HCT116 (cell line): Measurements from ENCODE around the gene COL20A1. TPM values are rescaled to one million over a fixed set of nuclear protein-coding genes. Genes with fewer than 3 reads are reported as not detected.

Source experiments
- ATAC-seq: fragments of 200-7000 bp; cut with Tn5 transposase; 2 replicates; pipeline ENCODE4 v1.9.1; 2020; ENCODE audit warnings: mild to moderate bottlenecking, moderate library complexity
- BruUV-seq: library from RNA; stranded (reverse); fragments of 400-500 nt; replicated peaks from 2 replicates; lab custom pipeline; 2021; lab: Mats Ljungman, UMichigan
- CTCF ChIA-PET: fragments of 300-600 bp; sonication (Branson Sonifier 250); formaldehyde crosslinking; loops from one replicate; lab custom pipeline; 2021; ENCODE audit warnings: antibody characterized with exemption; lab: Charles Lee
- POLR2A ChIA-PET: fragments of 300-600, 350-600 bp; sonication (Branson Sonifier 250); formaldehyde crosslinking; loops from one replicate; lab custom pipeline; 2021; ENCODE audit warnings: antibody characterized with exemption; lab: Charles Lee
- RAD21 ChIA-PET, 2 experiments: fragments of 300-600 bp; sonication (Branson Sonifier 250); formaldehyde crosslinking; loops; one replicate each; lab custom pipeline; 2023; ENCODE audit warnings: low total read pairs in 2 of 2; ENCODE audit not compliant: uncharacterized antibody in 2 of 2, unreplicated experiment in 2 of 2, low non-redundant PET in 1 of 2; lab: Charles Lee
- DNase-seq: peaks from one replicate; pipeline ENCODE4 v3.0.0-alpha.2; 2010; ENCODE audit warnings: low read depth, low spot score
- H2AFZ ChIP-seq: fragments of 200-600 bp; shearing (Covaris generic), sonication (generic); 2 replicates; pipeline ENCODE4 v1.6.1; 2017; ENCODE audit warnings: low read depth, mixed run types, mixed read lengths, antibody characterized with exemption, low read length; ENCODE audit not compliant: poor library complexity, severe bottlenecking
- H3K27ac ChIP-seq: 2 replicates; pipeline ENCODE4 v1.5.1; 2012; ENCODE audit warnings: low read depth, low read length
- H3K27me3 ChIP-seq: fragments of 200-600 bp; sonication (generic); 2 replicates; pipeline ENCODE4 v1.6.1; 2016; ENCODE audit warnings: mixed run types, low read length, mixed read lengths; ENCODE audit not compliant: insufficient read depth
- H3K36me3 ChIP-seq, 2 experiments: fragments of 200-500 bp in 1 of 2; fragments of 200-600 bp in 1 of 2; sonication (Bioruptor generic) in 1 of 2; sonication (generic) in 1 of 2; 2 replicates each; pipeline versions ENCODE4 v1.5.1 to v1.6.1; 2014 to 2016; ENCODE audit warnings: low read length in 2 of 2, inconsistent platforms in 1 of 2, mixed read lengths in 1 of 2, mixed run types in 1 of 2; ENCODE audit not compliant: insufficient read depth in 2 of 2, control insufficient read depth in 1 of 2
- H3K4me1 ChIP-seq, 2 experiments: fragments of 200-600 bp in 1 of 2; sonication (generic) in 1 of 2; 2 replicates each; pipeline versions ENCODE4 v1.5.1 to v1.6.1; 2012 to 2017; ENCODE audit warnings: low read length in 2 of 2, inconsistent platforms in 1 of 2, mild to moderate bottlenecking in 1 of 2, mixed read lengths in 1 of 2, mixed run types in 1 of 2, moderate library complexity in 1 of 2; ENCODE audit not compliant: insufficient read depth in 2 of 2, control insufficient read depth in 1 of 2
- H3K4me2 ChIP-seq: fragments of 200-600 bp; sonication (generic); 2 replicates; pipeline ENCODE4 v1.6.1; 2017; ENCODE audit warnings: mixed run types, low read length, mixed read lengths
- H3K4me3 ChIP-seq, 2 experiments: fragments of 200-600 bp in 1 of 2; sonication (generic) in 1 of 2; replicated peaks in 1 of 2; 2 replicates each; pipeline ENCODE4 v1.5.1; 2011 to 2016; ENCODE audit warnings: low read length in 2 of 2, control low read depth in 1 of 2, low read depth in 1 of 2, mild to moderate bottlenecking in 1 of 2, mixed read lengths in 1 of 2, mixed run types in 1 of 2
- H3K79me2 ChIP-seq: fragments of 200-600 bp; sonication (generic); 2 replicates; pipeline ENCODE4 v1.6.1; 2017; ENCODE audit warnings: mild to moderate bottlenecking, mixed run types, low read length, moderate library complexity, mixed read lengths; ENCODE audit not compliant: insufficient read depth
- H3K9ac ChIP-seq: fragments of 200-600 bp; sonication (generic); 2 replicates; pipeline ENCODE4 v1.6.1; 2016; ENCODE audit warnings: low read length, mixed read lengths
- H3K9me2 ChIP-seq: fragments of 200-600 bp; sonication (generic), shearing (Covaris generic); 2 replicates; pipeline ENCODE4 v1.6.1; 2017; ENCODE audit warnings: mixed run types, mild to moderate bottlenecking, moderate library complexity; ENCODE audit not compliant: insufficient read depth
- H3K9me3 ChIP-seq, 2 experiments: fragments of 200-500 bp in 1 of 2; fragments of 200-600 bp in 1 of 2; sonication (Bioruptor generic) in 1 of 2; sonication (generic) in 1 of 2; 2 replicates each; pipeline ENCODE4 v1.6.1; 2014 to 2017; ENCODE audit warnings: low read length in 2 of 2, mixed read lengths in 2 of 2, inconsistent platforms in 1 of 2, low read depth in 1 of 2, mild to moderate bottlenecking in 1 of 2, mixed run types in 1 of 2, moderate library complexity in 1 of 2; ENCODE audit not compliant: control insufficient read depth in 1 of 2, insufficient read depth in 1 of 2
- H4K20me1 ChIP-seq: fragments of 200-600 bp; sonication (generic), shearing (Covaris generic); 2 replicates; pipeline ENCODE4 v1.6.1; 2017; ENCODE audit warnings: mixed run types, mild to moderate bottlenecking, moderate library complexity; ENCODE audit not compliant: insufficient read depth
- ATF3 ChIP-seq: IDR thresholded peaks from 2 replicates; pipeline ENCODE4 v1.6.1; 2012
- CTCF ChIP-seq, 3 experiments: fragments of 200-600 bp in 1 of 3; sonication (generic) in 1 of 3; IDR thresholded peaks in 2 of 3; conservative IDR thresholded peaks in 1 of 3; 2 replicates each; pipeline ENCODE4 v1.5.1; 2012 to 2017; ENCODE audit warnings: low read depth in 2 of 3, low read length in 2 of 3, antibody characterized with exemption in 1 of 3, borderline replicate concordance in 1 of 3, control low read depth in 1 of 3, mild to moderate bottlenecking in 1 of 3, mixed read lengths in 1 of 3, mixed run types in 1 of 3, moderate library complexity in 1 of 3; ENCODE audit not compliant: insufficient read depth in 1 of 3
- EGR1 ChIP-seq: IDR thresholded peaks from 2 replicates; pipeline ENCODE4 v1.6.1; 2012; ENCODE audit warnings: low read depth
- ELF1 ChIP-seq: IDR thresholded peaks from 2 replicates; pipeline ENCODE4 v1.6.1; 2012; ENCODE audit warnings: low read depth, borderline replicate concordance
- EZH2phosphoT487 ChIP-seq: fragments of 200-600 bp; IDR thresholded peaks from 2 replicates; pipeline ENCODE4 v1.6.1; 2018; ENCODE audit warnings: antibody characterized with exemption, borderline replicate concordance
- POLR2AphosphoS5 ChIP-seq: IDR thresholded peaks from 2 replicates; pipeline ENCODE4 v1.6.1; 2011; ENCODE audit warnings: mild to moderate bottlenecking, low read depth, low read length, moderate library complexity
- SRF ChIP-seq: IDR thresholded peaks from 2 replicates; pipeline ENCODE4 v1.6.1; 2012; ENCODE audit warnings: low read depth
- ZBTB33 ChIP-seq: IDR thresholded peaks from 2 replicates; pipeline ENCODE4 v1.6.1; 2011; ENCODE audit warnings: mild to moderate bottlenecking, low read length, moderate library complexity; ENCODE audit not compliant: insufficient replicate concordance; ENCODE audit errors: extremely low read depth
- intact Hi-C: fragments of 100-400 bp; cut with micrococcal nuclease; formaldehyde crosslinking; loops from 2 replicates; pipeline ENCODE4 v1.10.0; 2022
- total RNA-seq: library from RNA; stranded (reverse); gene quantifications from one replicate; pipeline ENCODE4 v1.2.1, GENCODE V29; 2021; ENCODE audit not compliant: unreplicated experiment

The COL20A1 gene
- total RNA-seq, 1 experiment from 2014 or later: 0.34 TPM

- H3K9me2 ChIP-seq: no peaks in the 10 kb centered on the region
- H4K20me1 ChIP-seq: no peaks in the 10 kb centered on the region
- no peaks in the 10 kb centered on the region for H3K79me2 ChIP-seq
- no peaks in the 10 kb centered on the region for H3K27me3 ChIP-seq
- H3K9ac ChIP-seq: no peak overlapping the region
- DNase-seq: no peak
- POLR2A ChIA-PET: no interaction called here
- H2AFZ ChIP-seq: no peak overlapping the region
- TF ChIP-seq SRF: no peak
- no peak for TF ChIP-seq ATF3
- no peak for TF ChIP-seq EZH2phosphoT487
- no peak for TF ChIP-seq ELF1
- no peak for TF ChIP-seq ZBTB33
- TF ChIP-seq EGR1: no peak
- no peak for TF ChIP-seq CTCF (IDR thresholded peaks at IDR 0.05 in 2 of 3, conservative IDR thresholded peaks at IDR 0.05 in 1 of 3; ENCODE audit: borderline replicate concordance in 1 of 3, insufficient read depth in 1 of 3, low read depth in 2 of 3, low read length in 2 of 3)
- no peak for TF ChIP-seq POLR2AphosphoS5
- TF ChIP-seq, all 23 proteins: peak for 0
- no peak for ATAC-seq
- H3K4me1 ChIP-seq: no peaks in the 10 kb centered on the region
- RAD21 ChIA-PET: no interaction called here
- no peaks in the 10 kb centered on the region for H3K36me3 ChIP-seq
- no TSS peak for BruUV-seq
- H3K9me3 ChIP-seq: no peaks in the 10 kb centered on the region
- no peak overlapping the region for H3K27ac ChIP-seq
- H3K4me2 ChIP-seq: no peak overlapping the region
- CTCF ChIA-PET: no interaction called here
- intact Hi-C loops: no loop called here
- no peak overlapping the region for H3K4me3 ChIP-seq
Measured at GRCh38 chr20:63365601-63366389, 72.8 kb downstream of the COL20A1 start.
